H9 (cell line): ENCODE data around the gene CLTCL1. TPM values are rescaled to one million over a fixed set of nuclear protein-coding genes. Genes with fewer than 3 reads are reported as not detected.

ENCODE experiments used
- DNase-seq: peaks from one replicate; pipeline ENCODE4 v3.0.0-alpha.2; 2017
- H2AFZ ChIP-seq: one replicate; pipeline ENCODE4 v1.6.1; 2013; ENCODE audit warnings: mild to moderate bottlenecking, low read length, control low read depth, moderate library complexity
- H2AK5ac ChIP-seq: 2 replicates; pipeline ENCODE4 v1.6.1; 2013; ENCODE audit warnings: low read length, control low read depth, mixed read lengths; ENCODE audit not compliant: insufficient read length
- H2BK120ac ChIP-seq: one replicate; pipeline ENCODE4 v1.6.1; 2013; ENCODE audit warnings: low read depth, mild to moderate bottlenecking, low read length, control low read depth, inconsistent platforms; ENCODE audit not compliant: poor library complexity, severe bottlenecking
- H2BK12ac ChIP-seq: 2 replicates; pipeline ENCODE4 v1.6.1; 2013; ENCODE audit warnings: low read length, control low read depth, mixed read lengths, low read depth; ENCODE audit not compliant: insufficient read length
- H2BK15ac ChIP-seq: 2 replicates; pipeline ENCODE4 v1.6.1; 2013; ENCODE audit warnings: low read depth, low read length, control low read depth
- H2BK20ac ChIP-seq: one replicate; pipeline ENCODE4 v1.6.1; 2013; ENCODE audit warnings: low read depth, mild to moderate bottlenecking, low read length, control low read depth, inconsistent platforms; ENCODE audit not compliant: poor library complexity, severe bottlenecking
- H2BK5ac ChIP-seq: 2 replicates; pipeline ENCODE4 v1.6.1; 2013; ENCODE audit warnings: low read length, control low read depth, mixed read lengths; ENCODE audit not compliant: insufficient read length
- H3K14ac ChIP-seq: 2 replicates; pipeline ENCODE4 v1.6.1; 2013; ENCODE audit warnings: low read length, control low read depth; ENCODE audit not compliant: insufficient read depth
- H3K18ac ChIP-seq: 2 replicates; pipeline ENCODE4 v1.6.1; 2013; ENCODE audit warnings: low read depth, mild to moderate bottlenecking, mixed read lengths, low read length, control low read depth; ENCODE audit not compliant: insufficient read length
- H3K23ac ChIP-seq: 2 replicates; pipeline ENCODE4 v1.6.1; 2013; ENCODE audit warnings: low read length, control low read depth, mixed read lengths, low read depth; ENCODE audit not compliant: insufficient read length
- H3K23me2 ChIP-seq: 2 replicates; pipeline ENCODE4 v1.6.1; 2013; ENCODE audit warnings: low read depth, mild to moderate bottlenecking, mixed read lengths, low read length, control low read depth; ENCODE audit not compliant: insufficient read length, poor library complexity, severe bottlenecking
- H3K27ac ChIP-seq: 2 replicates; pipeline ENCODE4 v1.5.1; 2013; ENCODE audit warnings: low read length, control low read depth, mixed read lengths, low read depth; ENCODE audit not compliant: insufficient read length
- H3K27me3 ChIP-seq: 2 replicates; pipeline ENCODE4 v1.6.1; 2013; ENCODE audit warnings: low read length, control low read depth, inconsistent platforms; ENCODE audit not compliant: insufficient read depth
- H3K4ac ChIP-seq: 2 replicates; pipeline ENCODE4 v1.6.1; 2013; ENCODE audit warnings: low read depth, mild to moderate bottlenecking, control low read depth, inconsistent platforms, low read length, moderate library complexity
- H3K4me1 ChIP-seq: 2 replicates; pipeline ENCODE4 v1.6.1; 2013; ENCODE audit warnings: low read length, control low read depth, inconsistent platforms; ENCODE audit not compliant: insufficient read depth
- H3K4me2 ChIP-seq: 2 replicates; pipeline ENCODE4 v1.6.1; 2013; ENCODE audit warnings: low read length, control low read depth, mixed read lengths; ENCODE audit not compliant: insufficient read length, insufficient read depth
- H3K56ac ChIP-seq: 2 replicates; pipeline ENCODE4 v1.6.1; 2013; ENCODE audit warnings: low read depth, mild to moderate bottlenecking, mixed read lengths, low read length, control low read depth; ENCODE audit not compliant: insufficient read length
- H3K79me1 ChIP-seq: 2 replicates; pipeline ENCODE4 v1.6.1; 2013; ENCODE audit warnings: low read depth, mild to moderate bottlenecking, moderate library complexity, low read length, control low read depth, inconsistent platforms; ENCODE audit not compliant: insufficient read depth, poor library complexity, severe bottlenecking
- H3K79me2 ChIP-seq: 2 replicates; pipeline ENCODE4 v1.6.1; 2013; ENCODE audit warnings: low read length, control low read depth, inconsistent platforms; ENCODE audit not compliant: insufficient read depth
- H3K9ac ChIP-seq: 2 replicates; pipeline ENCODE4 v1.6.1; 2013; ENCODE audit warnings: low read length, control low read depth, mixed read lengths; ENCODE audit not compliant: insufficient read length; ENCODE audit errors: extremely low read depth
- H3K9me3 ChIP-seq: one replicate; pipeline ENCODE4 v1.6.1; 2013; ENCODE audit warnings: low read depth, low read length, inconsistent platforms; ENCODE audit not compliant: control insufficient read depth
- H3T11ph ChIP-seq: one replicate; pipeline ENCODE4 v1.6.1; 2013; ENCODE audit warnings: mild to moderate bottlenecking, low read length, control low read depth, inconsistent platforms
- H4K20me1 ChIP-seq: one replicate; pipeline ENCODE4 v1.6.1; 2013; ENCODE audit not compliant: control insufficient read depth, insufficient read length, insufficient read depth
- H4K5ac ChIP-seq: 2 replicates; pipeline ENCODE4 v1.6.1; 2013; ENCODE audit warnings: low read depth, mild to moderate bottlenecking, mixed read lengths, low read length, control low read depth; ENCODE audit not compliant: insufficient read length
- H4K8ac ChIP-seq: replicated peaks from 2 replicates; pipeline ENCODE4 v1.6.1; 2013; ENCODE audit warnings: low read length, control low read depth, mixed read lengths, low read depth; ENCODE audit not compliant: insufficient read length
- H4K91ac ChIP-seq: 2 replicates; pipeline ENCODE4 v1.6.1; 2013; ENCODE audit warnings: low read depth, mild to moderate bottlenecking, moderate library complexity, mixed read lengths, low read length, control low read depth; ENCODE audit not compliant: insufficient read length
- H3K27ac Mint-ChIP-seq, 3 experiments: 2 replicates in 2 of 3; 3 replicates in 1 of 3; pipeline ENCODE4 v1.8.0; 2020 to 2021; ENCODE audit warnings: mixed read lengths in 3 of 3, mild to moderate bottlenecking in 1 of 3, moderate library complexity in 1 of 3
- H3K27me3 Mint-ChIP-seq: 2 replicates; pipeline ENCODE4 v1.8.0; 2021; ENCODE audit warnings: low read depth, mild to moderate bottlenecking, moderate library complexity, mixed read lengths
- H3K36me3 Mint-ChIP-seq, 3 experiments: 2 replicates in 2 of 3; 3 replicates in 1 of 3; pipeline ENCODE4 v1.8.0; 2020 to 2021; ENCODE audit warnings: low read depth in 3 of 3, mixed read lengths in 3 of 3; ENCODE audit not compliant: insufficient read depth in 1 of 3
- H3K4me1 Mint-ChIP-seq, 2 experiments: 2 replicates each; pipeline ENCODE4 v1.8.0; 2020; ENCODE audit warnings: mixed read lengths in 2 of 2
- H3K4me3 Mint-ChIP-seq, 2 experiments: 2 replicates in 1 of 2; 3 replicates in 1 of 2; pipeline ENCODE4 v1.8.0; 2020 to 2021; ENCODE audit warnings: mild to moderate bottlenecking in 2 of 2, mixed read lengths in 2 of 2, moderate library complexity in 1 of 2
- H3K9me3 Mint-ChIP-seq, 2 experiments: 2 replicates in 1 of 2; 3 replicates in 1 of 2; pipeline ENCODE4 v1.8.0; 2020; ENCODE audit warnings: mild to moderate bottlenecking in 2 of 2, mixed read lengths in 2 of 2, moderate library complexity in 1 of 2
- CTCF ChIP-seq: fragments of 200-600 bp; sonication (generic); conservative IDR thresholded peaks from 3 replicates; pipeline ENCODE4 v1.8.0; 2021; ENCODE audit warnings: antibody characterized with exemption, mild to moderate bottlenecking
- WGBS: extraction: QIAGEN DNeasy Blood & Tissue Kit; methylation state at CpG from one replicate; pipeline ENCODE4 v1.1.7; 2013; ENCODE audit warnings: missing lambda C conversion rate, low lambda C conversion rate, mixed read lengths; ENCODE audit not compliant: insufficient read length; ENCODE audit errors: extremely low coverage; 5-methylcytosine and 5-hydroxymethylcytosine counted together
- total RNA-seq: library from RNA; stranded (reverse); gene quantifications from 2 replicates; pipeline ENCODE4 v1.2.1, GENCODE V29; 2021

The CLTCL1 gene
- total RNA-seq, 1 experiment from 2014 or later = 11.1 TPM

- DNase-seq = no peak
- H3K9me3 ChIP-seq = no peaks in the 10 kb centered on the region
- Mint-ChIP-seq H3K9me3 (no peaks in the 10 kb centered on the region), H3K4me1 (peaks cover 17 to 18% of the 10 kb centered on the region in 2 experiments), H3K27me3 (no peaks in the 10 kb centered on the region), H3K36me3 (peaks cover 0 to 6% (median 2%) of the 10 kb centered on the region in 3 experiments; a peak in 4 of 7 replicates), H3K27ac (no peak overlapping the region), H3K4me3 (no peak overlapping the region)
- H2AK5ac ChIP-seq = no peak overlapping the region
- no peaks in the 10 kb centered on the region for H3K79me1 ChIP-seq
- H2BK15ac ChIP-seq = no peak overlapping the region
- H3T11ph ChIP-seq = no peak overlapping the region
- no peak overlapping the region for H3K4me2 ChIP-seq
- H2BK120ac ChIP-seq = no peak overlapping the region
- no peak overlapping the region for H3K18ac ChIP-seq
- no peak for TF ChIP-seq CTCF
- H3K23me2 ChIP-seq = no peaks in the 10 kb centered on the region
- H2BK5ac ChIP-seq = no peak overlapping the region
- H3K79me2 ChIP-seq = 0 out of 2 replicates have a peak, but pooled peaks cover 2% of the 10 kb centered on the region
- no peak overlapping the region for H3K23ac ChIP-seq
- H4K91ac ChIP-seq = no peak overlapping the region
- H3K27me3 ChIP-seq = no peaks in the 10 kb centered on the region
- no peak overlapping the region for H3K9ac ChIP-seq
- no peak overlapping the region for H2BK12ac ChIP-seq
- no peak overlapping the region for H2AFZ ChIP-seq
- H3K14ac ChIP-seq = no peak overlapping the region
- no peaks in the 10 kb centered on the region for H3K4me1 ChIP-seq
- H4K20me1 ChIP-seq = no peaks in the 10 kb centered on the region
- no CpG with 5 or more reads among the region's 8 CpGs for WGBS
- no peak overlapping the region for H3K56ac ChIP-seq
- H4K5ac ChIP-seq = no peak overlapping the region
- no peak overlapping the region for H3K27ac ChIP-seq
- no peak overlapping the region for H3K4ac ChIP-seq
- H4K8ac ChIP-seq = no peak overlapping the region
- H2BK20ac ChIP-seq = no peak overlapping the region
Observed at GRCh38 chr22:19277785-19278184, 13.7 kb downstream of the CLTCL1 start.
